IMR-90 (cell line): ENCODE data around the gene RASSF5. TPM values are rescaled to one million over a fixed set of nuclear protein-coding genes. Genes with fewer than 3 reads are reported as not detected.

ENCODE experiments used
- ATAC-seq: fragments of 200-7000 bp; cut with Tn5 transposase; 2 replicates; pipeline ENCODE4 v1.9.1; 2020; ENCODE audit warnings: low read depth, mild to moderate bottlenecking, moderate library complexity
- BruUV-seq: library from RNA; stranded (reverse); fragments of 400-500 nt; replicated peaks from 2 replicates; lab custom pipeline; 2021; lab: Mats Ljungman, UMichigan
- CTCF ChIA-PET: fragments of 300-600 bp; formaldehyde crosslinking; extraction: SDS; loops from one replicate; lab custom pipeline; 2021; ENCODE audit warnings: antibody characterized with exemption; lab: Yijun Ruan, JAX
- POLR2A ChIA-PET: fragments of 300-600 bp; sonication (Branson Sonifier 250); formaldehyde crosslinking; loops from one replicate; lab custom pipeline; 2022; ENCODE audit warnings: antibody characterized with exemption; ENCODE audit not compliant: unreplicated experiment; lab: Charles Lee
- DNase-seq: peaks from one replicate; pipeline ENCODE4 v3.0.0; 2013
- H2AFZ ChIP-seq: replicated peaks from 2 replicates; pipeline ENCODE3; 2013; ENCODE audit warnings: low read length, mild to moderate bottlenecking; ENCODE audit not compliant: poor library complexity
- H2AK5ac ChIP-seq: 2 replicates; pipeline ENCODE4 v1.6.1; 2013; ENCODE audit warnings: low read depth, low read length, inconsistent platforms
- H2AK9ac ChIP-seq: replicated peaks from 2 replicates; pipeline ENCODE3; 2013; ENCODE audit warnings: mild to moderate bottlenecking, low read depth, low read length, moderate library complexity; ENCODE audit not compliant: poor library complexity
- H2BK120ac ChIP-seq: 2 replicates; pipeline ENCODE4 v1.6.1; 2013; ENCODE audit warnings: low read depth, low read length, inconsistent platforms
- H2BK15ac ChIP-seq: 3 replicates; pipeline ENCODE4 v1.6.1; 2013; ENCODE audit warnings: low read depth, low read length, inconsistent platforms
- H2BK20ac ChIP-seq: 2 replicates; pipeline ENCODE4 v1.6.1; 2013; ENCODE audit warnings: low read depth, mild to moderate bottlenecking, inconsistent platforms, low read length, moderate library complexity
- H2BK5ac ChIP-seq: 2 replicates; pipeline ENCODE4 v1.6.1; 2013; ENCODE audit warnings: mild to moderate bottlenecking, low read depth, low read length, inconsistent platforms; ENCODE audit not compliant: poor library complexity, severe bottlenecking
- H3K14ac ChIP-seq: replicated peaks from 2 replicates; pipeline ENCODE4 v1.6.1; 2013; ENCODE audit warnings: low read depth, low read length, inconsistent platforms
- H3K18ac ChIP-seq: 2 replicates; pipeline ENCODE4 v1.6.1; 2013; ENCODE audit warnings: low read depth, low read length, control low read depth
- H3K23ac ChIP-seq: 2 replicates; pipeline ENCODE4 v1.6.1; 2013; ENCODE audit warnings: low read depth, low read length, inconsistent platforms
- H3K27ac ChIP-seq: 2 replicates; pipeline ENCODE4 v1.5.1; 2013; ENCODE audit warnings: mild to moderate bottlenecking, control low read depth, low read length; ENCODE audit not compliant: insufficient read depth
- H3K27me3 ChIP-seq: 2 replicates; pipeline ENCODE4 v1.6.1; 2013; ENCODE audit warnings: low read length; ENCODE audit not compliant: control insufficient read depth, insufficient read depth
- H3K36me3 ChIP-seq: 2 replicates; pipeline ENCODE4 v1.6.1; 2013; ENCODE audit warnings: low read length, mixed read lengths; ENCODE audit not compliant: control insufficient read depth, insufficient read depth
- H3K4ac ChIP-seq: 2 replicates; pipeline ENCODE4 v1.6.1; 2013; ENCODE audit warnings: low read depth, low read length, inconsistent platforms
- H3K4me1 ChIP-seq: 2 replicates; pipeline ENCODE4 v1.6.1; 2013; ENCODE audit warnings: low read length, mixed read lengths; ENCODE audit not compliant: control insufficient read depth, insufficient read depth
- H3K4me2 ChIP-seq: 2 replicates; pipeline ENCODE4 v1.6.1; 2013; ENCODE audit warnings: low read depth, mild to moderate bottlenecking, control low read depth, low read length, moderate library complexity
- H3K4me3 ChIP-seq: 2 replicates; pipeline ENCODE4 v1.5.1; 2013; ENCODE audit warnings: low read depth, mild to moderate bottlenecking, control low read depth, low read length, moderate library complexity; ENCODE audit not compliant: insufficient read depth
- H3K56ac ChIP-seq: 2 replicates; pipeline ENCODE4 v1.6.1; 2013; ENCODE audit warnings: low read length, inconsistent platforms; ENCODE audit not compliant: insufficient read depth; ENCODE audit errors: extremely low read depth
- H3K79me1 ChIP-seq, 2 experiments: 2 replicates each; pipeline ENCODE4 v1.6.1; 2013; ENCODE audit warnings: low read length in 2 of 2, inconsistent platforms in 1 of 2, low read depth in 1 of 2
- H3K9ac ChIP-seq: 2 replicates; pipeline ENCODE4 v1.6.1; 2013; ENCODE audit warnings: low read depth, low read length, control low read depth
- H3K9me1 ChIP-seq: 2 replicates; pipeline ENCODE4 v1.6.1; 2013; ENCODE audit warnings: low read length, inconsistent platforms; ENCODE audit not compliant: insufficient read depth
- H3K9me3 ChIP-seq: 2 replicates; pipeline ENCODE4 v1.6.1; 2013; ENCODE audit warnings: low read length; ENCODE audit not compliant: control insufficient read depth, insufficient read depth
- H4K20me1 ChIP-seq: 2 replicates; pipeline ENCODE4 v1.6.1; 2013; ENCODE audit warnings: low read length, inconsistent platforms; ENCODE audit not compliant: insufficient read depth
- H4K5ac ChIP-seq: 2 replicates; pipeline ENCODE4 v1.6.1; 2013; ENCODE audit warnings: mild to moderate bottlenecking, low read depth, low read length, control low read depth
- H4K8ac ChIP-seq, 2 experiments: 2 replicates each; pipeline ENCODE4 v1.6.1; 2013; ENCODE audit warnings: low read depth in 2 of 2, low read length in 2 of 2, control low read depth in 1 of 2, inconsistent platforms in 1 of 2
- H4K91ac ChIP-seq: 2 replicates; pipeline ENCODE4 v1.6.1; 2013; ENCODE audit warnings: low read depth, low read length, inconsistent platforms; ENCODE audit not compliant: insufficient read depth
- BHLHE40 ChIP-seq: fragments of 150-350 bp; IDR thresholded peaks from 2 replicates; pipeline ENCODE4 v1.6.1; 2016; ENCODE audit warnings: mild to moderate bottlenecking, low read depth, low read length
- FOS ChIP-seq: fragments of 150-350 bp; IDR thresholded peaks from 2 replicates; pipeline ENCODE4 v1.6.1; 2016; ENCODE audit warnings: low read depth, low read length
- MAZ ChIP-seq: IDR thresholded peaks from 2 replicates; pipeline ENCODE4 v1.6.1; 2012; ENCODE audit warnings: low read depth, mild to moderate bottlenecking, low read length, improper control_type of control experiment, moderate library complexity, borderline replicate concordance
- MXI1 ChIP-seq: IDR thresholded peaks from 2 replicates; pipeline ENCODE4 v1.6.1; 2012; ENCODE audit warnings: low read depth, mild to moderate bottlenecking, low read length, moderate library complexity, borderline replicate concordance
- NFE2L2 ChIP-seq: fragments of 150-350 bp; IDR thresholded peaks from 2 replicates; pipeline ENCODE4 v1.6.1; 2016; ENCODE audit warnings: low read depth, mild to moderate bottlenecking, low read length
- POLR2A ChIP-seq: IDR thresholded peaks from 2 replicates; pipeline ENCODE4 v1.6.1; 2012; ENCODE audit warnings: mild to moderate bottlenecking, low read depth, low read length
- RAD21 ChIP-seq: IDR thresholded peaks from 2 replicates; pipeline ENCODE4 v1.6.1; 2012; ENCODE audit warnings: low read length, improper control_type of control experiment
- RCOR1 ChIP-seq: IDR thresholded peaks from 2 replicates; pipeline ENCODE4 v1.6.1; 2012; ENCODE audit warnings: mild to moderate bottlenecking, low read length, improper control_type of control experiment; ENCODE audit not compliant: insufficient replicate concordance
- RFX5 ChIP-seq: IDR thresholded peaks from 2 replicates; pipeline ENCODE4 v1.8.0; 2012; ENCODE audit warnings: low read depth, mild to moderate bottlenecking, low read length, moderate library complexity
- SMC3 ChIP-seq: fragments of 150-350 bp; IDR thresholded peaks from 2 replicates; pipeline ENCODE4 v1.6.1; 2016; ENCODE audit warnings: low read depth, mild to moderate bottlenecking, antibody characterized with exemption, low read length, moderate library complexity
- USF2 ChIP-seq: fragments of 150-350 bp; IDR thresholded peaks from 2 replicates; pipeline ENCODE4 v1.6.1; 2017; ENCODE audit warnings: mild to moderate bottlenecking, antibody characterized with exemption, low read length, low read depth
- WGBS, 2 experiments: methylation state at CpG; one replicate each; pipeline versions ENCODE4 v1.1.5 to v1.1.7; 2013; ENCODE audit warnings: missing lambda C conversion rate in 2 of 2; ENCODE audit not compliant: insufficient read length in 1 of 2; ENCODE audit errors: extremely low coverage in 2 of 2; 5-methylcytosine and 5-hydroxymethylcytosine counted together
- dilution Hi-C: fragments of 300-500 bp; cut with HindIII; formaldehyde crosslinking; loops from one replicate; pipeline ENCODE4 v1.14.3; 2018; ENCODE audit warnings: low sequenced_read_pairs; ENCODE audit not compliant: unreplicated experiment
- in situ Hi-C: fragments of 300-500 bp; cut with MboI; formaldehyde crosslinking; loops from 3 replicates; pipeline ENCODE4 v1.14.3; 2019; ENCODE audit warnings: low sequenced_read_pairs, inconsistent platforms, mixed read lengths
- intact Hi-C: fragments of 100-400 bp; cut with micrococcal nuclease; formaldehyde crosslinking; loops from 2 replicates; pipeline ENCODE4 v1.10.0; 2022
- polyA plus RNA-seq, 3 experiments: library from polyadenylated mRNA; depleted of rRNA; stranded (reverse); fragments of >200 nt; gene quantifications; 2 replicates each; pipeline ENCODE4 v1.2.3, GENCODE V29; 2012; ENCODE audit warnings: low replicate concordance in 1 of 3
- total RNA-seq: library from RNA; depleted of rRNA; stranded (reverse); fragments of >200 nt; gene quantifications from 2 replicates; pipeline ENCODE4 v1.2.3, GENCODE V29; 2012
- TF ChIP-seq, protein P1 (sequence below): fragments of 150-350 bp; IDR thresholded peaks from 2 replicates; pipeline ENCODE4 v1.6.1; 2016; ENCODE audit warnings: low read depth, mild to moderate bottlenecking, low read length, moderate library complexity, borderline replicate concordance
- TF ChIP-seq, protein P2 (sequence below): conservative IDR thresholded peaks from 2 replicates; pipeline ENCODE4 v1.5.1; 2012; ENCODE audit warnings: mild to moderate bottlenecking, low read depth, low read length, improper control_type of control experiment

Gene RASSF5
- total and polyA plus RNA-seq, 2 of the 4 experiments (the other 2 are of a cell fraction): 0.18 to 1.1 TPM

DNA sequence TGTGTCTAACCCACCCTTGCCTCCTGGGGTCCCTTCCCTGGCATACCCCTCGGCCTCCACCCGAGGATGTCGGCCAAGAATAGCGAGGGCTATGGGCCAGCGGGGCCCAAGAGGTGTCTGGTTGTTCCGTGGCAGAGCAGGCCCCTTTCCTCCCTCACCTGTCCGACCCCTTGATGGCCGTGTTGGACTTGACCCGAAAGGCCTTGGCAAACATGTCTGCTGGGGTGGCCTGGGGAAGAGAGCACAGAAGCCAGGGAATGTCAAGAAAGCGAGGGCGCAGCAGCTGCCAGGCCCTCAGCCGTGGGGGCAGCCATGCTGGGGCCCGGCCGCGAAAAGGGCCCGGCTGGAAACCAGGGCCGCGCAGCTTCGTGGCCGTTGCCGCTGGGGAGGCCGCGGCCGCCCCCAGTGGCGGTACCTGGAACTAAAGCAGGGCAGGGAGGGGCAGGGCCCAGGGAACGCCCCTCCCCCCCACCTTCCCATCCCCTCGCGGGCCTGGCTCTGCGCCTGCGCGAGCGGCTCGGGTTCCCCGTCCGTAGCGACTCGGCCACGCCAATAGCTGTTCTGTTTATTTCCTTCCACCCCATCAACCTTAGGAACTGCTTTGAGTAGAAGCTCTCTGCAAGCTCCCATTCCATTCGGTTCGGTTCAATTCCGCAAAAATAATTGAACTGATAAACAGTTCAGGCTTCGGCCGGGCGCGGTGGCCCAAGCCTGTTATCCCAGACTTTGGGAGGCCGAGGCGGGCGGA lies 105.0 kb downstream of the RASSF5 start, which contains the start of gene EIF2D:
TSS of gene EIF2D (minus strand) at position 337 of the 748 bp plus-strand sequence. CDS start at position 214, 123 bp downstream.
- no peaks in the 10 kb centered on the region for H4K20me1 ChIP-seq
- intact Hi-C loops: no loop called here
- DNase-seq: peak; percentile 87
- ATAC-seq: peak; percentile 100
- H3K9me1 ChIP-seq: peaks cover 8% of the 10 kb centered on the region
- 0 out of 2 replicates have a peak within 1 kb of the TSS, but pooled peaks have one; percentile 6 for H2BK20ac ChIP-seq
- no TSS peak for BruUV-seq
- H2AFZ ChIP-seq: peak within 1 kb of the TSS; percentile 96
- peak within 1 kb of the TSS; percentile 97 for H4K91ac ChIP-seq
- H3K9ac ChIP-seq: peak within 1 kb of the TSS; percentile 97
- peak within 1 kb of the TSS; percentile 98 for H3K14ac ChIP-seq
- H2BK5ac ChIP-seq: peak within 1 kb of the TSS; percentile 84
- H2BK15ac ChIP-seq: peak within 1 kb of the TSS; percentile 75; the same call in 2 of the 3 replicates
- POLR2A ChIA-PET: interaction anchor here (0.5 to 1.1 kb wide), 4 partner anchors 9 to 57 kb away, joined by 3 to 9 read pairs (median 4); no protein-coding TSS in a partner anchor
- peaks cover 4% of the 10 kb centered on the region for H3K4me1 ChIP-seq
- peak within 1 kb of the TSS; percentile 88 for H3K4me2 ChIP-seq
- peak within 1 kb of the TSS; percentile 95 for H3K4ac ChIP-seq
- peak within 1 kb of the TSS; percentile 71 for H3K18ac ChIP-seq
- peaks cover 14 to 17% of the 10 kb centered on the region in 2 experiments for H3K79me1 ChIP-seq
- H4K5ac ChIP-seq: peak within 1 kb of the TSS; percentile 92
- peak within 1 kb of the TSS; percentile 98 to 100 for H4K8ac ChIP-seq
- peak within 1 kb of the TSS; percentile 91 for H3K23ac ChIP-seq
- dilution Hi-C loops: no loop called here
- peak within 1 kb of the TSS; percentile 88 for H2AK9ac ChIP-seq
- H3K4me3 ChIP-seq: peak within 1 kb of the TSS; percentile 71
- H2BK120ac ChIP-seq: peak within 1 kb of the TSS; percentile 82
- CTCF ChIA-PET: interaction anchor here (0.5 to 3.7 kb wide), 16 partner anchors 10 to 655 kb away, joined by 3 to 17 read pairs (median 4); no protein-coding TSS in a partner anchor
- no peaks in the 10 kb centered on the region for H3K9me3 ChIP-seq
- WGBS, 2 experiments: 1% methylated on average over 17 of the region's 48 CpGs; no CpG with 5 or more reads in 1 of the 2 experiments
- peaks cover 4% of the 10 kb centered on the region for H3K36me3 ChIP-seq
- H3K27ac ChIP-seq: peak within 1 kb of the TSS; percentile 96
- peak within 1 kb of the TSS; percentile 96 for H3K56ac ChIP-seq
- in situ Hi-C loops: loop anchor here (10.0 kb wide), 1 partner anchor 302 kb away; no protein-coding TSS in a partner anchor
- peak within 1 kb of the TSS; percentile 41; the same call in 1 of the 2 replicates for H2AK5ac ChIP-seq
- H3K27me3 ChIP-seq: peaks cover 4% of the 10 kb centered on the region; the same call in 1 of the 2 replicates
- TF ChIP-seq NFE2L2 (no peak), RAD21 (peak; percentile 61), FOS (no peak), BHLHE40 (0 out of 2 replicates have a peak, but pooled peaks have one; percentile 8), USF2 (no peak), RFX5 (no peak), POLR2A (peak; percentile 97), RCOR1 (peak; percentile 74), MAZ (peak; percentile 98), SMC3 (peak; percentile 38; the same call in 1 of the 2 replicates), MXI1 (peak; percentile 91)
- TF ChIP-seq, protein P1, sequence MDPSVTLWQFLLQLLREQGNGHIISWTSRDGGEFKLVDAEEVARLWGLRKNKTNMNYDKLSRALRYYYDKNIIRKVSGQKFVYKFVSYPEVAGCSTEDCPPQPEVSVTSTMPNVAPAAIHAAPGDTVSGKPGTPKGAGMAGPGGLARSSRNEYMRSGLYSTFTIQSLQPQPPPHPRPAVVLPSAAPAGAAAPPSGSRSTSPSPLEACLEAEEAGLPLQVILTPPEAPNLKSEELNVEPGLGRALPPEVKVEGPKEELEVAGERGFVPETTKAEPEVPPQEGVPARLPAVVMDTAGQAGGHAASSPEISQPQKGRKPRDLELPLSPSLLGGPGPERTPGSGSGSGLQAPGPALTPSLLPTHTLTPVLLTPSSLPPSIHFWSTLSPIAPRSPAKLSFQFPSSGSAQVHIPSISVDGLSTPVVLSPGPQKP: no peak
- TF ChIP-seq, protein P2, sequence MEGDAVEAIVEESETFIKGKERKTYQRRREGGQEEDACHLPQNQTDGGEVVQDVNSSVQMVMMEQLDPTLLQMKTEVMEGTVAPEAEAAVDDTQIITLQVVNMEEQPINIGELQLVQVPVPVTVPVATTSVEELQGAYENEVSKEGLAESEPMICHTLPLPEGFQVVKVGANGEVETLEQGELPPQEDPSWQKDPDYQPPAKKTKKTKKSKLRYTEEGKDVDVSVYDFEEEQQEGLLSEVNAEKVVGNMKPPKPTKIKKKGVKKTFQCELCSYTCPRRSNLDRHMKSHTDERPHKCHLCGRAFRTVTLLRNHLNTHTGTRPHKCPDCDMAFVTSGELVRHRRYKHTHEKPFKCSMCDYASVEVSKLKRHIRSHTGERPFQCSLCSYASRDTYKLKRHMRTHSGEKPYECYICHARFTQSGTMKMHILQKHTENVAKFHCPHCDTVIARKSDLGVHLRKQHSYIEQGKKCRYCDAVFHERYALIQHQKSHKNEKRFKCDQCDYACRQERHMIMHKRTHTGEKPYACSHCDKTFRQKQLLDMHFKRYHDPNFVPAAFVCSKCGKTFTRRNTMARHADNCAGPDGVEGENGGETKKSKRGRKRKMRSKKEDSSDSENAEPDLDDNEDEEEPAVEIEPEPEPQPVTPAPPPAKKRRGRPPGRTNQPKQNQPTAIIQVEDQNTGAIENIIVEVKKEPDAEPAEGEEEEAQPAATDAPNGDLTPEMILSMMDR: peak; percentile 99
